Small intestine (tissue), 7 donors: ENCODE data around the gene PELI2. TPM values are rescaled to one million over a fixed set of nuclear protein-coding genes. Genes with fewer than 3 reads are reported as not detected.

Experiments
- DNase-seq, 2 donors: peaks; one replicate each; pipeline versions ENCODE4 v3.0.0 to v3.0.0-alpha.2; 2013
- FAIRE-seq: peaks from 2 replicates; lab custom pipeline; 2012; peaks lifted over from hg19 to GRCh38; lab: Jason Lieb, UNC
- H3K27ac ChIP-seq, 3 donors: one replicate each; pipeline ENCODE4 v1.5.1; 2013; ENCODE audit warnings: low read length in 2 of 3, mild to moderate bottlenecking in 2 of 3, control low read depth in 1 of 3, inconsistent platforms in 1 of 3, low read depth in 1 of 3, moderate library complexity in 1 of 3
- H3K27me3 ChIP-seq, 3 donors: one replicate each; pipeline ENCODE4 v1.6.1; 2013; ENCODE audit warnings: low read length in 3 of 3, inconsistent platforms in 1 of 3; ENCODE audit not compliant: control insufficient read depth in 3 of 3, insufficient read depth in 3 of 3
- H3K36me3 ChIP-seq, 3 donors: one replicate each; pipeline ENCODE4 v1.6.1; 2013; ENCODE audit warnings: low read length in 3 of 3, inconsistent platforms in 1 of 3, low read depth in 1 of 3, mild to moderate bottlenecking in 1 of 3, moderate library complexity in 1 of 3; ENCODE audit not compliant: control insufficient read depth in 3 of 3, insufficient read depth in 2 of 3
- H3K4me1 ChIP-seq, 3 donors: one replicate each; pipeline ENCODE4 v1.6.1; 2013; ENCODE audit warnings: low read length in 2 of 3, inconsistent platforms in 1 of 3, low read depth in 1 of 3, mild to moderate bottlenecking in 1 of 3, moderate library complexity in 1 of 3; ENCODE audit not compliant: control insufficient read depth in 3 of 3, insufficient read depth in 2 of 3
- H3K4me3 ChIP-seq, 3 donors: one replicate each; pipeline ENCODE4 v1.5.1; 2013; ENCODE audit warnings: low read length in 3 of 3, control low read depth in 1 of 3, inconsistent platforms in 1 of 3, low read depth in 1 of 3, mild to moderate bottlenecking in 1 of 3, moderate library complexity in 1 of 3
- H3K9me3 ChIP-seq, 2 donors: one replicate each; pipeline ENCODE4 v1.6.1; 2013; ENCODE audit warnings: low read depth in 1 of 2, low read length in 1 of 2; ENCODE audit not compliant: control insufficient read depth in 2 of 2, insufficient read depth in 1 of 2
- WGBS, 3 donors: extraction: QIAGEN DNeasy Blood & Tissue Kit; methylation state at CpG; one replicate each; pipeline ENCODE4 v1.1.7; 2013; 5-methylcytosine and 5-hydroxymethylcytosine counted together
- polyA plus RNA-seq, 4 donors: library from polyadenylated mRNA; stranded (reverse) in 3 of 4; unstranded in 1 of 4; fragments of 200-250 nt in 3 of 4; fragments of 120-200 nt in 1 of 4; gene quantifications; one replicate each; pipeline versions ENCODE4 v1.2.1 to v1.2.3, GENCODE V29; 2013
- donor health status: healthy with polysubstance abuse.
- donor health status: control.
- donor health status: control.
- donor health status: Bipolar disorder and iron deficiency.
- donor health status: healthy.

The PELI2 gene
- polyA plus RNA-seq, 4 donors: 4.4 to 19.5 (median 8.9) TPM

GRCh38 chr14:56121816-56122215 is 3.6 kb downstream of the PELI2 start:
- 83 to 97% (median 89%) methylated on average over 3 of the region's 3 CpGs for WGBS, 3 donors
- Histone ChIP-seq H3K4me1 (peaks cover 0 to 22% (median 2%) of the 10 kb centered on the region in 3 donors), H3K4me3 (no peak overlapping the region), H3K36me3 (peaks cover 0 to 2% (median 0%) of the 10 kb centered on the region in 3 donors), H3K27ac (no peak overlapping the region), H3K9me3 (no peaks in the 10 kb centered on the region), H3K27me3 (no peaks in the 10 kb centered on the region)
- DNase-seq (no peak), FAIRE-seq (no peak)

- 87 to 95% (median 89%) methylated on average over 2 of the region's 2 CpGs for WGBS, 3 donors
- no peak overlapping the region for H3K4me3 ChIP-seq
- H3K27me3 ChIP-seq: no peaks in the 10 kb centered on the region
- no peaks in the 10 kb centered on the region for H3K9me3 ChIP-seq
- FAIRE-seq (no peak), DNase-seq (no peak)
- peaks cover 0 to 22% (median 2%) of the 10 kb centered on the region in 3 donors for H3K4me1 ChIP-seq
- H3K36me3 ChIP-seq: peaks cover 0 to 2% (median 0%) of the 10 kb centered on the region in 3 donors
- no peak overlapping the region for H3K27ac ChIP-seq
Observed at GRCh38 chr14:56122301-56122700, 4.1 kb downstream of the PELI2 start.

- DNase-seq: no peak
- no peak for FAIRE-seq
- Histone ChIP-seq H3K27me3 (no peaks in the 10 kb centered on the region), H3K27ac (no peak overlapping the region), H3K9me3 (no peaks in the 10 kb centered on the region), H3K4me3 (no peak overlapping the region), H3K36me3 (peaks cover 0 to 2% (median 0%) of the 10 kb centered on the region in 3 donors), H3K4me1 (peaks cover 0 to 26% (median 2%) of the 10 kb centered on the region in 3 donors)
- WGBS, 3 donors: 63 to 83% (median 74%) methylated on average over 2 of the region's 2 CpGs
Observed at GRCh38 chr14:56124327-56124726, 6.1 kb downstream of the PELI2 start.

DNA sequence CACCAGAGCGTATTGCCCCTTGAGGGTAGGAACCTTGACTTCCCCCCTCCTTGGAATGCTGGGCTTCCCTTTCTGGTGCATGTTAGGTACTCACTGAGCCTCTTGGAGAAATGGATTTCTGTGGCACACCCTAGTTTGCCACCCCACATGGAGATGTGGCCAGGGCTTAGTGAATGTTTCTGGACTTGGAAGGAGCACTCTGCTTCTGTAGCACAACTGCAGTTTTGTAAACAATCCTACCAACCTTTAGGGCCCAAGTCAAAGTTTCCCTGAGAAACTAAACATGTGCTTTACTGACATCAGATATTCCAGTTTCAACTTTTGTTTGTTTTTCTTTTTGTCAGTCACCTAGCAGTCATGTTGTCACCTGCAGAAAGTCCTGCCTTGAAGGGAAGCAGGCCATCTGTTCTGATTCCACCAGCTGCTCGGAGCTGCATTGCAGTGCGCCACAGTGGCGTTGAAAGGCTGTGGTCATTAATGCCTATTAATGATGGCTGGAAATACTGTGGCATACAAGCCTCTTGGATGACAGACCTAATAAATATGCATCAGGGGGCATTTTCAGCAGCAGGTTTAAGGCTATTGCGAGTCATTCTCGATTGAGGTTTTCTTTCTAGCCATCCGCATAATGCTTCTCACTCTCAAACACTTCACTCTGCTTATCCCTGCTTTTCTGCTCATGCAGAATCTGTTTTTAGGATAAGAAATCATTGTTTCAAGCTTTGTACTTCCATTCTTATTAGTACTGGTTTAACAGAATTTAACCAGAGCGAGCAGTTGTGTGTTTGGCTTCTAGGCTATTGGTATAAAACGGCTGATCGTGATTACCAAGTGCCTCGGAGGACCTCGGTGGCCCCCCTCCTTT is 7.8 kb downstream of the PELI2 start:
- Histone ChIP-seq H3K27ac (no peak overlapping the region), H3K36me3 (peaks cover 0 to 2% (median 0%) of the 10 kb centered on the region in 3 donors), H3K9me3 (no peaks in the 10 kb centered on the region), H3K27me3 (no peaks in the 10 kb centered on the region), H3K4me3 (no peak overlapping the region), H3K4me1 (peaks cover 2 to 28% (median 8%) of the 10 kb centered on the region in 3 donors)
- 87 to 92% (median 89%) methylated on average over 12 of the region's 12 CpGs for WGBS, 3 donors
- no peak for FAIRE-seq
- DNase-seq: no peak

GRCh38 chr14:56126637-56126913 is 8.4 kb downstream of the PELI2 start:
- Histone ChIP-seq H3K9me3 (no peaks in the 10 kb centered on the region), H3K27me3 (no peaks in the 10 kb centered on the region), H3K36me3 (peaks cover 0 to 2% (median 0%) of the 10 kb centered on the region in 3 donors), H3K4me3 (no peak overlapping the region), H3K4me1 (peaks cover 2 to 34% (median 13%) of the 10 kb centered on the region in 3 donors), H3K27ac (no peak overlapping the region)
- FAIRE-seq (no peak), DNase-seq (no peak)
- WGBS, 3 donors: 78 to 96% (median 87%) methylated on average over 2 of the region's 2 CpGs

GRCh38 chr14:56127156-56127555 is 8.9 kb downstream of the PELI2 start:
- no peak for FAIRE-seq
- H3K27ac ChIP-seq: no peak overlapping the region

DNA sequence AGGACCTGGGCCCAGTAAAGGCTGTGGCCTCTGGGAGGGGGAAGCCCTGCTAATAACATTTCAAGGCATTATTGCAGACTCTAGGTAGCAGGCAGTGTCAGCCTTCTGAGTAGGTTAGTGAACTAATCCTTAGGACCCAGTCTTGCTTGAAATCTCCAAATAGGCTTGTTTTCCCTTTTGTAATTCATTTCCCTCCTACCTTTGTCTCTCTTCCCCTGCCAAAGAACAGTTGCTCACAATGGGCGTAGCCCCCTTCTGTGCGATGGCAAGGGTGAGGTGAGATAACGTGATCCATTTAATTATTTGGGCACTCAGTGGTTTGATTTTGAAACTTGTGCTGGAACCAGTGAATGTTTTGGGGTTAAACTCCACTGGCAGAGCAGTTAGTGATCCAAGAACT is 10.9 kb downstream of the PELI2 start:
- Histone ChIP-seq H3K27ac (no peak overlapping the region), H3K36me3 (peaks cover 0 to 4% (median 0%) of the 10 kb centered on the region in 3 donors), H3K4me3 (no peak overlapping the region), H3K9me3 (no peaks in the 10 kb centered on the region), H3K4me1 (peaks cover 9 to 36% (median 13%) of the 10 kb centered on the region in 3 donors), H3K27me3 (no peaks in the 10 kb centered on the region)
- no peak for FAIRE-seq
- peak in 1 of 2 donors; percentile 70 for DNase-seq
- WGBS, 3 donors: 19 to 70% (median 48%) methylated on average over 3 of the region's 3 CpGs

More at GRCh38 chr14:56127156-56127555, 8.9 kb downstream of the PELI2 start:
- H3K27me3 ChIP-seq: no peaks in the 10 kb centered on the region
- peaks cover 2 to 39% (median 13%) of the 10 kb centered on the region in 3 donors for H3K4me1 ChIP-seq
- no peak for DNase-seq
- H3K9me3 ChIP-seq: no peaks in the 10 kb centered on the region
- H3K4me3 ChIP-seq: no peak overlapping the region
- H3K36me3 ChIP-seq: peaks cover 0 to 2% (median 0%) of the 10 kb centered on the region in 3 donors
- 69 to 83% (median 71%) methylated on average over 3 of the region's 3 CpGs for WGBS, 3 donors

DNA sequence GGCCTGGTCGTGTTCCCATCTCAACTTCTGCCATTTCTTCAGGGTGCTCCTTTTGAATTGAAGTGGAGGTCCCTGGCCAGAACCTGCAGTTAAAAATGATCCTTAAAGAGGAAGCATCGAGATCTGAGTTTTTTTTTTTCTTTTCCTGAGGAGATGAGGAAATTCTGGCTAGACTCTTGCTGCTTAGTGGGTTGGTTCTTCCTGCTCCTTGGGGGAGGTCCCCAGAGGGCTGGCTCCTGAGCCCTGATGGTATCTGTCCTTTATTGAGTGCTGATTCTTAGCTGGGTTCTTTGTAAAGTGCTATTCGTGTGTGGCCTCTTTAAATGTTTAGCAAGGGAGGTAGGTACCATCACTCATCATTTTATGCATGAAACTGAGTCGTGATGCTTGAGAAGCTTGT is 11.7 kb downstream of the PELI2 start:
- FAIRE-seq (no peak), DNase-seq (no peak)
- Histone ChIP-seq H3K27ac (no peak overlapping the region), H3K4me1 (peaks cover 9 to 27% (median 13%) of the 10 kb centered on the region in 3 donors), H3K27me3 (no peaks in the 10 kb centered on the region), H3K4me3 (no peak overlapping the region), H3K9me3 (no peaks in the 10 kb centered on the region), H3K36me3 (peaks cover 0 to 4% (median 0%) of the 10 kb centered on the region in 3 donors)
- WGBS, 3 donors: 42 to 51% (median 47%) methylated on average over 4 of the region's 4 CpGs
